GM19023 (cell line): Measurements from ENCODE around the gene NENF.
"Not testable (repeated sequence)": the region's sequence is repeated elsewhere in the genome, so short reads cannot be mapped to it uniquely, and the experiment has no call there.

Experiments used
- ATAC-seq: cut with Tn5 transposase; IDR thresholded peaks from one replicate; pipeline ENCODE4 v1.9.1; 2021; ENCODE audit warnings: mild to moderate bottlenecking, moderate library complexity; ENCODE audit not compliant: unreplicated experiment

Gene NENF

DNA sequence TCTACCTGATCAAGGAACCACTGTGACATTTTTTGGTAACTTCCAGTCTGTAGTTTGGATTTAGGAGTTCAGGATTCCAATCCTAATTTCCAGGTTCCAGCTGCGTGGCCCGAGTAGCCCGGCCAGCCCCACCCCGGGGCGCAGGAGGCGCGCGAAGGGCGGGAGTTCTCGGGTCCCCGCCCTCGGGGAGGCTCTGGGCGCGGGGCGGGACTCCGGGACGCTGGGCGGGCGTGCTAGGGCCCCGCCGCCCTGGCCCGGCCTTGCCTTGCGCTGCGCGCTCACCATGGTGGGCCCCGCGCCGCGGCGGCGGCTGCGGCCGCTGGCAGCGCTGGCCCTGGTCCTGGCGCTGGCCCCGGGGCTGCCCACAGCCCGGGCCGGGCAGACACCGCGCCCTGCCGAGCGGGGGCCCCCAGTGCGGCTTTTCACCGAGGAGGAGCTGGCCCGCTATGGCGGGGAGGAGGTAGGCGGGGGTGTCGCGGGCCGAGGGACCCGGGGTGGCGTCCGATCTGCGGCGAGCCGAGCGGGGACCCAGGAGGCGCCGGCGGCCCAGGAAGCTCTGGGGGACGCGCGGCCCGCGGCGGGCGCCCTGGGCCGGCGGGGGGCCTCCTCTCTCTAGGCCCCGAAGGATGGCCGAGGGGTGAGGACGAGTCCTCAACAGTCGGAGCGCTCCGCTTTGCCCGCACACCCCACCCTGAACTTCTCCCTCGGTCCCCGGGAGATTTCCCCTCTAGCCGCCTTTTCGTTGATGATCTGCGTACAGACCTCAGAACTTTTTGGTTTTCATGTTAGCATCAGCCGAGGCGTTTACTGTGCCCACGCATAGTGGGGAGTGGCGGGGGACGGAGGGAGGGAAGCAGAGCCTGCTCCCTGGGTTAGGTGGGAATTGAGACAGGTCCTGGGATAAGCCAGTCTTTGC is at the start of gene NENF:
Gene NENF (plus strand): TSS at position 260 of the 916 bp plus-strand sequence. CDS start 24 bp downstream, at position 284.
- ATAC-seq, result peak; percentile 99

DNA sequence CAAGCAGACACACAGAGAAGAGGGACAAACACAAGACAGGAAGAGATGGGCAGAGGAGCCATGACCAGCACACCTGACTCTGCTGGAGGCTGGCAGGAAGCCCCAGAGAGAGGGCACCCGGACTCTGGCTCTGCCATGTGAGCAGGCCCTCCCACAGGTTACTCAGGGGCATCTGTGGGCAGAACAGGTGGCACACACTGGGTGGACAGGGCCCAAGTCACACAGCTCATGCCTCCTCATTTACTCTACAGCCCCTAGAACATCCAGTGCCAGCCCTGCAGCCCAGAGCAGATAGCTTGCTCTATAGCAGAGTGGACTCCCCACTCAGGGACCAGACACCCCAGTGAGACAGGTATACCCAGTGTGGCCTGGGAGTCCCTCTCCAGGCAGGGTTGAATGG is 46.7 kb upstream of the NENF start:
- ATAC-seq, result no peak

DNA sequence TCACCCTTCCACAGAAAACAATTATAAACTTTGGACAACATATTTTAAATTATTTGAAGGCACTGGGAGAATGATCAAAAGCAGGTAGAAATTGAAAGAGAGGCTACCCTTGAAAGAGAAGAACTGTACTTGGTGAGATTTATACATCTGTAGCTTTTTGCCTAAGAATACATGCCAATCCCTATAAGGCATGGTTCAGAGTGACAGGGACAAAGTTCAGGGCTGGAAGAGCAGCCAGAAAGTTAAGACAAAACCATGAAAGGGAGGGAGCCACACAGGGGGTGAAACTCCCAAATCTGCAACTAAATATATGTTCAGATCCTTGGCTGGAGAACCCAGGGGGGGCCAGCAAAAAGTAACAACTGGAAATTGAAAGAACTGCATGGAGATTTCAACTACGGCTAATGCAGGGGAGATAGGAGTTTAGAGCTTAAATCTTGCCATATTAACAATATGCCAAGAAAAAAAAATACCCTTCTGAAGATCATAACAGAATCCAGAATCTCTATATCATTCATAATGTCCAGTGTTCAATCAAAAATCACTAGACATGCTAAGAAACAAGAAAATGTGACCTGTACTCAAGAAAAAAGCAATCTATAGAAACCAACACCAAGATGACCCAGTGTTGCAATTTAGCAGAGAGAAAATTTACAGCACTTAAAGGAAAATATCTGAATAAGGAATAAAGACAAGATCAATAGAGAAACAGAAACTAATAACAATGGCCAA is 43.6 kb upstream of the NENF start:
- ATAC-seq, result no peak

DNA sequence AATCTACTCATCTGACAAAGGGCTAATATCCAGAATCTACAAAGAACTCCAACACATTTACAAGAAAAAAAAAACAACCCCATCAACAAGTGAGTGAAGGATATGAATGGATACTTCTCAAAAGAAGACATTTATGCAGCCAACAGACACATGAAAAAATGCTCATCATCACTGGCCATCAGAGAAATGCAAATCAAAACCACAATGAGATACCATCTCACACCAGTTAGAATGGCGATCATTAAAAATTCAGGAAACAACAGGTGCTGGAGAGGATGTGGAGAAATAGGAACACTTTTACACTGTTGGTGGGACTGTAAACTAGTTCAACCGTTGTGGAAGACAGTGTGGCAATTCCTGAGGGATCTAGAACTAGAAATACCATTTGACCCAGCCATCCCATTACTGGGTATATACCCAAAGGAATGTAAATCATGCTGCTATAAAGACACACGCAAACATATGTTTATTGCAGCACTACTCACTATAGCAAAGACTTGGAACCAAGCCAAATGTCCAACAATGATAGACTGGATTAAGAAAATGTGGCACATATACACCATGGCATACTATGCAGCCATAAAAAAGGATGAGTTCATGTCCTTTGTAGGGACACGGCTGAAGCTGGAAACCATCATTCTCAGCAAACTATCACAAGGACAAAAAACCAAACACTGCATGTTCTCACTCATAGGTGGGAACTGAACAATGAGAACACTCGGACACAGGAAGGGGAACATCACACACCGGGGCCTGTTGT is 36.9 kb upstream of the NENF start:
- ATAC-seq, result not testable (repeated sequence)

DNA sequence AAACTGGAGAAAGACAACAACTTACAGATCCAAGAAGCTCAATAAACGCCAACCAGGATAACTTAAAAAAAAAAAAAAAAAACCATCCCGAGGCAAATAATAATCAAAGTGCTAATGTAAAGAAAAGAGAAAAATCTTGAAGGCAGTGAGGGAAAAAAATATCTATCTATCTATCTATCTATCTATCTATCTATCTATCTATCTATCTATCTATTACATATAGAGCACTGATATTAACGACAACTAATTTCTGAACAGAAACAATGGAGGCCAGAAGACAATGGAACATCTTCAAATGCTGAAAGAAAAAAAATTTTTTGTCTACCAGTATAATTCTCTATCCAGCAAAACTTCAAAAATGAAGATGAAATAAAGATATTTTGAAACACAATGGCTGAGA is 36.1 kb upstream of the NENF start:
- ATAC-seq, result no peak

DNA sequence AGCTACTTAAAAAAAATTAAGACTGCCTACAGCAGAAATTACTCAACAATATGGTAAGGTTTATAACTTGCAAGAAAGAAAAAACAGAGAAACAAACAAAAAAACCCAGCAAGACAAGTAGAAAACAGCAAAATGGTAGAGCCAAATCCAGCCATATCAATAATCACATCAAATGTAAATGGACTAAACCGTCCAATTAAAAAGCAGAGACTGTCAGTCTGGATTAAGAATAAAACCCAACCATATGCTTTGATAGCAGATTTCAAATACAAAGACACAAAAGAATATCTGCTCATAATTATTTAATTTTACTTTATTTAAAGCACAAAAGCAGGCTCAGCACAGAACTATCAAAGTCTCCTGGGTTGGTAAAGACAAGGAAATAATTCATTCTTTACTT is 35.5 kb upstream of the NENF start:
- no peak for ATAC-seq

- no peak for ATAC-seq
Observed at GRCh38 chr1:212401042-212401441, 31.7 kb upstream of the NENF start.

- ATAC-seq, result no peak
Observed at GRCh38 chr1:212401838-212402582, 30.7 kb upstream of the NENF start.

- ATAC-seq, result no peak
Observed at GRCh38 chr1:212402666-212403321, 29.9 kb upstream of the NENF start.

DNA sequence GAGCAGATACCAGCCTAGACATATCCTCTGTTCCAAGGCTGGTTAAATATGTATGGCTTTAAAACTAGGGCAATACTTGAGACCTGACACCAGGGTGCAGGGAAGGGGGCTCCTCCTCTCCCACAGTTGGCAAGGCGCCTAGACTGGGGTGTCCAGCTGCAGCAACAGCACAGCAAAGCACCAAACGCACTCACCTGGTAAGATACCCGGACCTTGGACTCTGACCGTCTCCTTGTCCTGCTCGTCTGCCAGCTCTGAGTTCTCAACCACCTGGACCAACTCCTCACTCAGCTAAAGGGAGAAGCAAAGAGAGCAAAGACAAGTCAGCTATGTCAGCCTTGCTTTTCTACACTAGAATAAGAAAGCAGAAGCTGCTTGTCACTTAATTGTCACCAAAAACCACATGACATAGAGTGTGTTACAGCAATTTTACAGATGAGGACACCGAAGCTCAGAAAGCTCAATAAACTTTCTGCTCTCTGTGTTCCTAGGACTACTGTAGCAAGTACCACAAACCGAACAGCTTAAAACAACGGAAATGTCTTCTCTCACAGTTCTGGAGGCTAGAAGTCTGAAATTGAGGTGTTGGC is 22.4 kb upstream of the NENF start:
- no peak for ATAC-seq

GRCh38 chr1:212412374-212412773 is 20.3 kb upstream of the NENF start:
- no peak for ATAC-seq

GRCh38 chr1:212413902-212414327 is 18.8 kb upstream of the NENF start:
- ATAC-seq, result no peak

GRCh38 chr1:212414328-212415106 is 18.2 kb upstream of the NENF start, which contains the start of gene PACC1:
PACC1 (minus strand) TSS chr1:212414886; CDS start chr1:212414757, 129 bp downstream.
- ATAC-seq, result peak; percentile 96

DNA sequence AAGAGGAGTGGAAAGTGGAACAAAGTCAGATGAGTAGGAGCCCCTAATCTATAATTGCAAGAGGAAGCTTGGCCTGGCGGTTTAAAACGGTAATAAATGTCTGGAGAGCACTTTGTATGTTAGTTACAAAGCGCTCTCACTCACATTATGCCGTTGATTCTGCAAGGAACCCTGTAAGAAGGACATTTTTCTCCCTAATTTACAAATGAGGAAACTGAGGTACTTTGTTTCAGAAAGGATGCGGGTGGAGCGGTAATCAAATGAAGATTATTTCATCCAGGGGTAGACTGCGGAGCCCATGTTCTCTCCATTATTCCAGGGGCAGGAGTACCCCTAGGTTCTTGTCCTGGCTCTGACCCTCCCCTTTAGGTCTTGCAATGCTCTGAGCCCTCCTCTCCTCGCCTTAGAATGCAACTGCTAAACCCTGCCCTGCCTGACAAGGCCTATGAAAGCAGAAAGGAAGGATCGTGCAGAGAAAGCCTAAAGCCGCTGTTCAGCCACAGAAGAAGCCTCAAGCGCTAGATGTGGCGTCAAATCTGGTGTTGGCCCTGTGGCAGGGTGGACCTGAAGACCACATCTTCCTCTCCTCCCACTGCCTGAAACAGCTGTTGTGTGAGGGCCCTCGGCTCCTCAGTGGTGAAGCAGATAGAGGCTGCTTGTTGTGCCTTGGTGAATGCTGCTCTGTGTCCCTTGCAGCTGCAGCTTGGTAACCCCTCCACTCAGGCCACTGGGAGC is 17.4 kb upstream of the NENF start:
- ATAC-seq, result no peak

DNA sequence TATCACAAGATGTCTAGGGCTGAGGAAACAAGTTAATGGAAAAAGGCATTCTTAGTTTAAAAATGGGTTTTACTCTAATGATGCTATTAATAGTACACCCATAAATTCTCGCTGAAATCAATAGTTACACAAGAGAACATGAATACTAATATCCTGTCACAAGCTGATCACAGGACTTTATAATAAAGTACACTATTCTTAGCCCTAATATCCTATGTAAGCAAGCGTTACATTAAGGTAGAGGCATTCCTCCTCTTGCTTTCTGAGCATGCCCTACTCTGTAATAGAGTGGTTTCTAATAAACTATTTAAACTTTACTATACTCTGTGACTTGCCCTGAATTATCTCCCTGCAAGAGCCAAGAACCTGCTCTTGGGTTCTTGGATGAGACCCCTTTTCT is 11.6 kb upstream of the NENF start:
- no peak for ATAC-seq

GRCh38 chr1:212423879-212424278 is 8.8 kb upstream of the NENF start:
- ATAC-seq, result no peak

- ATAC-seq, result no peak
Observed at GRCh38 chr1:212428496-212428895, 4.2 kb upstream of the NENF start.

GRCh38 chr1:212430416-212430815 is 2.3 kb upstream of the NENF start:
- no peak for ATAC-seq
